ENCODE measurements around the gene C3.
A peak's percentile ranks its signal among the peaks of the same experiment; 100 is the strongest.

C3 gene

DNA sequence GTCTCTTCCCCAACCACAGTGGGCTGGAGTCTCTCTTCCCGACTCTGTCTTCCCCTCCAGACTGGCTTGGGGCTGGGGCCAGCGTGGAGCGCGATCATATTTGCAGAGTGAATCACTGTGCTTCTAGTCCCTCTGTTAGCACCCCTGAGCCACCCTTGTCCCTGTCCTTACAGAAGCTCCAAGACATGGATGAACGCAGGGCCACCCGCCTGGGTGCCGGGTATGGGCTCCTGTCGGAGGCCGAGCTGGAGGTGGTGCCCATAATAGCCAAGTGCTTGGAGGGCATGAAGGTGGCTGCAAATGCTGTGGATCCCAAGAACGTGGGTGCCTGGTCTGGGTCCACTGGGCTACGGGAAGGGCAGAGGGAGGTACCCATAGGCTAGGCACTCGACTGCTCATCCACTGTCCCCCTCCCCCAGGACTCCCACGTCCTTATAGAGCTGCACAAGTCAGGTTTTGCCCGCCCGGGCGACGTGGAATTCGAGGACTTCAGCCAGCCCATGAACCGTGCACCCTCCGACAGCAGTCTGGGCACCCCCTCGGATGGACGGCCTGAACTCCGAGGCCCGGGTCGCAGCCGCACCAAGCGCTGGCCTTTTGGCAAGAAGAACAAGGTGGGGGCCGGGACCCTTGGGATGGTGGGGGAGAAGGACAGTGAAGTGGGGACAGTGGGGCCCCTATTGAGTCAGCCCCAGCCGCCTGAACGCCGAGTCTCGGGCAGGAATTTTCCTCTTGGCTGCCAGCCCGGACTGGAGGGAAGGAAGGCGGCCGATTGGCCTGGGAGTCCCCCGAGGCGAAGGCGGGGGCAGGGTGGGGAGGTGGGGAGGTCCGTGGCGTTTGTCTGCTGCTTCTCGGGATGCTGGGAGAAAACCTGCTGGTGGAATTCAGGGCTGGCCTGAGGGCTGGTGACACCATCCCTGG, 24.2 kb upstream of the C3 start:
- DNase-seq: no peak

DNA sequence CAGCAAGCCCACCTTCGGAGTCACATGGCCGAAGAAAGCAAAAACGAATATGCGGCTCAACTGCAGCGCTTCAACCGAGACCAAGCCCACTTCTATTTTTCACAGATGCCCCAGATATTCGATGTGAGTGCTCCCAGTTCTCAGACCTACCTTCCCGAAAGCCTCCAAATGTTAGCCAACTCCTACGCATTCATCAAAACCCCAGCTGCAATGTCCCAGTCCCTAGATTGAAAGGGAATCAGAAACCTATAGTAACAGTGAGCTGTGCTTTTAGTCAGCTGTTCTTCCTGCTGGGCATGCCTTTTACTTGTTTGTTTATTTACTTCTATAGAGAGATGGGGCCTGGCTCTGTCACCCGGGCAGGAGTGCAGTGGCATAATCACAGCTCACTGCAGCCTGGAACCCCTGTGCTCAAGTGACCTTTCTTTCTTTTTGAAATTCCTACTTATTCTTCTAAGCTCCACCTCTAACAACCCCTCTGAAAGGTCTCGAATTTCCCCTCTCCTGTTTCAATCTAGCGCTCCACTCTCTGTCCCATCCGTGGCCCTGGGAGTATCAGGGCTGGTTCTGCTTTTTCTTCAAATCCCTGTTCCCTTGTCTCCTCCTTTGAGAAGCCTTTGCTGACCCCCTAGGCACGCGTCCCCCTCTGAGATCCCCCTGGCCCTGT, 23.4 kb upstream of the C3 start:
- no peak for DNase-seq

DNA sequence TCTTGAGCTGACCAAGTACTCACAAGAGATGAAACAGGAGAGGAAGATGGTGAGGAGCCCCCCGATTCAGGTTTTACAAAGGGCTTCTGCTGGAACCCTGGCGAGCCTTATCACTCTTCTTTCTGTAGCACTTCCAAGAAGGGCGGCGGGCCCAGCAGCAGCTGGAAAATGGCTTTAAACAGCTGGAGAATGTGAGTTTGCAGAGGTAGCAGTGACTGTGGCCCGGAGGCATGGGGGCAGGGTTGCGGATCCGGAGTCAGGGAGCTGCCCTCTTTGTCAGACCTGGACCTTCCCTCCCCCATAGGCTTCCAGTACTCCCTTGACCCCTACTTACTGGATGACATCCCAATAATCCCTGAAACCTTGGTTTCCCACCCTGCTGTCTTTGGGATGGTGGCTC, 22.6 kb upstream of the C3 start:
- DNase-seq: no peak

DNA sequence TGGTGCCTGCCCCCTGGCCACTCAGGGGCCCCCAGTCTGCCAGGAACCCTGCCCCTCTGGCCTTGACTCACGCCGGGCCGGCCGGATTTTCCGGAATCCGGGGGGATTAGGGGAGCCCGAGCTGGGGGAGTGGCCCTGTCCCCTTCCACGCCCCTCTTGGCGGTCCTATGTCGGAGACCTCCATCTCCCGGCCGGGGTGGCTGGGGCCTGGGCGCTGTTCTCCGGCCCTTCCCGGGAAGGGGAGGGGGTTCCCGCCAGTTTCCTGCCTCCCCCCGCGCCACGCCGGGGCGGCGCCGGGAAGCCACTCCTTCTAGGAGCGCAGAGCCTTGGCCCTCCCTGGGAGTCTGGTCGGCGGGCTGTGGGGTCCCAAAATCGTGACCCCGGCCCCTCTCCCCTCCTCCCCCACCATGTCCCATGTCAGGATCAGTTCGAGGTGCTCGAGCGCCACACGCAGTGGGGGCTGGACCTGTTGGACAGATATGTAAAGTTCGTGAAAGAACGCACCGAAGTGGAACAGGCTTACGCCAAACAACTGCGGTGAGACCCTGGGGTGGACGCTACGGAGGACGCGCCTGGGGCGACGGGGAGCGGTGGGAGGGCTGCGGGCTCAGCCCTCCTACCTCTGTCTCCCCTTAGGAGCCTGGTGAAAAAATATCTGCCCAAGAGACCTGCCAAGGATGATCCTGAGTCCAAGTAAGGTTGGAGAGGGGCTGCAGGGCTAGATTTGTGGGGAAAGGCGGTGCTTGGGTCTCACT, 20.3 kb upstream of the C3 start:
- DNase-seq: peak; percentile 25

DNA sequence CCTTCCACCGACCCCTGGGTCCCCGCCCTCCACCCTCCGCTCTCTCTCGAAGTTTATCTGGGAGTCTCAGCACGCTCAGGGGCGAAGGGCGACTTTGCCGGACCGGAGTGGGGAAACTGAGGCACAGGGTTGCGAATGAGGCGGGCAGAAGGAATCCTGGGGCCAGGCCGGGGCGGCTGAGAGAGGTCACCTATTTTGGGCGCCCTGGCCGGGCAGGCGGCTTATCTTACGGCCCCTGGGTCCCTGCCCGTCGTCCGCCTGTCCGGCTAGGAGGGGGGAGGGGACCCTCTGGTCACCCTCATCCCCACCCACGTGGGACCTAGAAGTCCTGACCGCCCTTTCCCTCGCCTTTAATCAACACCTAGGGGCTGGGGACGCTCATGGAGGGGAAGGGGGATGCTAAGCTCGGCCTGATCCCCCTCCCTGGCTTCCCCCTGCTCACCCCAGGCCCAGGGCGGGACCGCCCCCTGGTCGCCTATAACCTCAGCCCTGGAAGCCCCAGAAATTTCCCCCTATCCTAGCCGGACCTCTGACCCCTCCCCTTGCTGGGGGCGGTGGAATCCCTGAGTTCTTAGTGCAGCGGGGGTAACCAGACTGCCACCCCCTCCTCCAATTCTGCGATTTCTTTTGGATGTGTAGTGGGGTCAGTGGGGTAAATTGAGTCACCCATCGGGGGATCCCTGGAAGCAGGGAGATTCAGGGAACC, 19.6 kb upstream of the C3 start:
- peak; percentile 9 for DNase-seq

DNA sequence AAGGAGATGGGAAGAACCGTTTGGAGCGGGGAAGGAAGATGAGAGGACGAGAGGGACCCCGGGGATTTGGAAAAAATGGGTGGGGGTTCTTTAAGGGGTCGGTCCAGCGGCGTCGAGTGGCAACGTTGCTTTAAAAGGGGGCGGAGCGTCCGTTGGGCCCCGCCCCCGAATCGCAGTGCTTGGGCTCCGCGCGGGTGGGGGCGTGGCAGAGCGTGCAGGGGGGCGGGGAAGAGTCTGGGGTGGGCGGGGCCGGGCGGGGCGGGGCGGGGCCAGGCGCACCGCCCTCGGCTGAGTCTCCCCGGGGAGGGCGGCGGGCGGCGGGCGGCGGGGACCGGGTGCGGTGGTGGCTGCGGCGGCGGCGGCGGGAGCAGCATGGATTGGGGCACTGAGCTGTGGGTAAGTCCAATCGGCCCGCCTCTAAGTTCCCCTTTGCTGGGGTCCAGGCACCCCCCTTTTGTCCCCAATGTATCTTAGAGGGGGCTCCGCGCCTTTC, 19.0 kb upstream of the C3 start, which contains the start of gene TRIP10:
TSS of gene TRIP10 (plus strand) at position 291 of the 493 bp plus-strand sequence. CDS start at position 373, 82 bp downstream.
- DNase-seq: peak; percentile 84

DNA sequence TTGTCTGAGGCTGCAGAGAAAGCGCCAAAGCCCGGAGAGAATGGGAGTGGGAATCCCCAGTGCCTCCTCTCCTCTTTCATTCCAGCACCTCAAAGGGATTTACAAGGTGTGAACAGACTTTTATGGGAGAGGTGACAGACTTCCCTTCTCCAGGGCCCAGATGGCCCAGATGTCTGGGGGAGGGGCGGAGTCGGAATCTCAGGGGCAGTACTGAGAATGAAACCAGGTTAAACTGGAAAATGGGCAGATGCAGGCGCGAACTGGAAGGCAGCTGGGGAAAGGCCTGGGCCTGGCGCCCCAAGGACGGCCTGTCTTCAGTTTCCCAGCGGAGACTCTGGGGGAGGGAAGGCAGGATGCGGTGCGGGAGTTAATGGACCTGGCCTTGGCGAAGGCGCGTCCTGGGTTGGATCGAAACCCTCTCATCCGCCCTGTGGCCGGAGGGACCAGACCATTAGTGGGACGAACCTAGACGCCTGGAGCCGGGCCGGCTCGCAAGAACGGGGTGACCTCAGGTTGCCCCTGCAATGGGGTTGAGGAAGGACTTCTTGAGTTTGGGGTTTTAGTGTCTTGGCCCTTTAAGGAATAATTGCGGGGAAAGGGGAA, 18.4 kb upstream of the C3 start:
- DNase-seq: peak; percentile 26

DNA sequence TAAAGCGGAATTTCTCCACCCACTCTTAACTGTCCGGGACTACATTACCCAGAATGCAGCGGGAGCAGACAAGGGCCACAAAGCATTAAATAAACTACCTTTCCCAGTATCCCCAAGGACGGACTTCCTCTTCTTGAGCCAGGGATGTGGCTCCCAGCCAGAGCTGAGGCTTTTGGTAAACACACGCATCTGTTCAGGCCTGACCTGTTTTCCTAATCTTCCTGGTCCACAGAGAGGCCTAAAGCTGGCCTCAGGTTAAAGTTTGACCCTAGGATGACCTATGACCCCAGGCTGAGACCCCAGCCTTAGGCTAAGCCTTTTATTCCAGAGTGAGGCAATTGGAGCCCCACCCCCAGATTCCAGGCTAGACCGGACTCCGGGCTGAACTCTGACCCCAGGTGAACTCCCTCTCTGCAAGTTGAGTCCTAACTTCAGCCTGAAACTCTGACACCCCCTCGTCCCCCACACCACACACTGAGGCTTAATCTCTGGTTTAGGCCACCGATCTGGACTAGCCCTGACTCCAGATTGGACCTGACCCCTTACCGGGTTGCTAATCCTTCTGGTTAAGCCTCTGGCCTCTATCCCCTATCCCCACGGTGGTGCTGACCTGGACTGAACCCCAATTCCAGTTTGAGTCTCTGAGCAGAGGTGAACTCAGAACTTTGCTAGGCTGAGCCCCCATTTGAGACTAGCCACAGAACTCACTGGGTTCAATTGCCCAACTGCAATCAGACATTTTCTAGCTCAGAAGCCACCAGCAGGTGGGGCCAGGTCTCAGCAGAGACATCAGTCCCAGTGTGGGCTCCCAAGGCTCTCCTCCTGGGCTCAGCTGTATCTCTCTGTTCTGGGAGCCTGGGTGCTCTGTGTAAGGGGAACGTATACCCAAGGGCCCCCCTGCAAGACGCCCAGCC, 17.7 kb upstream of the C3 start:
- peak; percentile 83 for DNase-seq

DNA sequence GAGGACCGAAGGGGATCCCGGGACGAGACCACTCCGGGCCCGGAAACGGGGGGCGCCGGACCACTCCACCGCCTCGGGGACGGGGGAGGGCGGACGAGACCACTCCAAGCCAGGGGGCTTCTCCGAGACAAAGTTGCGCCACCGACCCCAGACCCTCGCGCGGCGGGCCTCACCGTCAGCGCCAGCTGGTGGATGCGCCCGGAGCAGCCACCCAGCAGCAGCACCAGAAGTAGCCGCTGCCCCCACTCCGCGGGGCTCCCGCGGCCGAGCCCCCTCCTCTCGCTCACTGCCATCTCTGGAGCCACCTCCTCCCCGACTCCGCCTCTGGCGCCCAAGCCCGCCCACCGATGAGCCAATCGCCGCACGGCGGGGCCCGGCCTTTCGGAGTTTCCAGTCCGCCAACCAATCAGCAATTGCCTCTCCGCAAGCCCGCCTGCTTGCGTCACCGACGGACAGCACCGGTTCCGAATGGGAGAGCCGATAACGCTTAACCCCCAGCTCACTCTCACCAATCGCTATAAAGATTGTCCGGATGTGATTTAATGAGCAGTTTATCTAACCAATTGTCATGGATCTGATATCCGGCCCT, 16.9 kb upstream of the C3 start, which contains the start of gene GPR108:
TSS of gene GPR108 (minus strand) at position 297 of the 589 bp plus-strand sequence. CDS start at position 293, 4 bp downstream.
- DNase-seq: peak; percentile 99

DNA sequence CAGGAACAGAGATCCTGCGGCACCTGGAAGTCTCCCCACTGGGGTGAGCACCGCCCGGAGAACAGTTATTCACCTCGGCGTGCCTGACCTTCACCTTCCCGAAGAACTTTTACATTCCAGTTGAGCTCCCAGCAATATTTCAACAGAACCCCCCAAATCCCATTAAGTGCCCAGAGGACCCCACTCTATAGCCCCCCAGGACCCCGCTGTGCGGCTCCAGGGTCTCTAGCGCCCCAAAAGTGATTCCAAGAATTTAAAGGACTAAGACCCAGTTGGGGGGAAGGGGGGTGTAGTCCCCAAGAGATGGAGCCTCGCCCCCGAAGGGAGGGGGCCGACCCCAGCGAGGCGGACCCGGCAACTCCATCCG, 16.4 kb upstream of the C3 start:
- DNase-seq: no peak

DNA sequence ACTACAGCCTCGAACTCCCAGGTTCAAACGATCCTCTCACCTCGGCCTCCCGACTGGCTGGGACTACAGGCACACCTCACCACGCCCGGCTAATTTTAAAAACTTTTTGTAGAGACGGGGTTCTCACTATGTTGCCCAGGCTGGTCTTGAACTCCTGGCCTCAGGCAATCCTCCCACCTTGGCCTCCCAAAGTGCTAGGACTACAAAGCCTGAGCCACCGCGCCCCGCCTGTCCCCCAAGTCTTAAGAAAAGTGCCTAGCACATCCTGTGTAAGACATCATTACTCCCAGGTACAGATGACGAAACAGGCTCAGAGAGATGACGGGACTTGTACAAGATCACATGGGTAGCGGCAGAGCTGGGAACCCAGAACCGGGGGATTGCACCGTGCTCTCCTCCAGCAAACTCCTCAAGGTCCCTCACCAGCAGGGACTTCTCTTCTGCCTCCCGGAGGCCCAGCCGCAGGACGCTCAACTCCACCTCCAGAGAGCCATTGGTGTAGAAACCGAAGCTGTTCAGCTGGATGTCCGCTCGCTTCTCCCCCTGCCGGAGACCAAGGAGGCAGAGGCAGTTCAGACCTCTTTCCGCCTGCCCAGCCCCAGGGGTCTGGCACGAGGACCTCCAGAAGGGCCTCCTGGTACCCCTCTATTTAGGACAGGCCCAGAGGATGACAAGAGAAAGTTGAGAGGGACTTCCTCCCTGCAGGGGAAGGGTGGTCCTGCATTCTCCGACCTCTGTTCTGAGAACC, 15.9 kb upstream of the C3 start:
- peak; percentile 70 for DNase-seq

DNA sequence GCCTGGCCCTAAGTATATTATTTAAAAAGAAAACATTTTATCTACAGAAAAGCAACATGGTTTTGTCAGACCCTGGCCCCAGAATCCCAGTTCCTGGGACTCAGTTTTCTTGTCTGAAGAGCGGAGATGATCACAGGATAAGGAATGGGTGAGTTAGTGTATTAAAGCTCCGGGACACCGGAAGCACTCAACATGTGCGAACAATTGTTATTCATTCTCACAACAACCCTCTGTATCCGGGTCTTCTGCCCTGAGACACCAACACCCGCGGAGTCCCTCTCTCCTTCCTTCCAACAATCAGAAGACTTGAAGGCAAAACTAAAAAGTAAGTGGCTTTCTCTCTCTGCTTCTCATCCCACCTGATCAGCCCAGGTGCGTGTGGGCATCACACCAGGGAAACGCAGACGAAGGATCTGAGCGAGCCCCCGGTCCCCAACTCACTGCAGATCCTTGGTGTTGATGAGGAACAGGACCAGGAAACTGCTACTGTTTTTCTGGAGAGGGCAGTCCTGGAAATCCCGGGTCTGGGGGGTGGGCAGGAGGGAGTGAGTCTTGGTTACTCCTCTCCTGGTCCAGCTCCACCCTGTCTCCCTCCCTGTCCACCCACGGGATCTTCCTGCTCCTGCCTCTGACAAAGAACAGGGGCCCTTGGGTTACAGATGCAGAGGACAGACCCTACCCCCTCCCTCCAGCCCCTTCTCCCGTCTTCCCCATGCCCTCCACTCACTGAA, 14.9 kb upstream of the C3 start:
- DNase-seq: no peak

DNA sequence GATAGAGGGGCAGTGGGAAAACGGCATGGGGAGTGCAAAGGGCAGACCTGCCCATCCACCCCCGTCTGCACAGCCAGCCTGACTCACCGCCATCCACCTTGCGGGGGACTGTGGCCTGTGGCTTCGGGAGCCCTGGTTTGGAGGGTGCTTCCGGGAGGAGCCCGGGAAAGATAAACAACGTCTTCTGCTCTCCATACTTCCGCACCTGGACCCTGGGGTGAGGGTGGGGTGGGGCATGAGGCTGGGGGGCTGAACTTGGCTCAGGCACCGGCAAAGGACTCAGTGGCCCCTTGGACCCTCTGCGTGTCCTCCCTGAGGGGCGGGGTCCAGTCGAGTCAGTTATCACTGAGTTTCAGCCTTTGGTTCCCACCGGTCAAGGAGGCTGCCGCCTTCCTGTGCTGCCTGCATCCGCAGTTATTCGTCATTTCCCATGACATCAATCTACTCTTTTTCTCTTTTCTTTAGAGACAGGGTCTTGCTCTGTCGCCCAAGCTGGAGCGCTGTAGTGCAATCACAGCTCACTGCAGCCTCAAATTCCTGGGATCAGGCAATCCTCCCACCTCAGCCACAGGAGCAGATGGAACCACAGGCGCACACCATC, 13.7 kb upstream of the C3 start:
- no peak for DNase-seq

DNA sequence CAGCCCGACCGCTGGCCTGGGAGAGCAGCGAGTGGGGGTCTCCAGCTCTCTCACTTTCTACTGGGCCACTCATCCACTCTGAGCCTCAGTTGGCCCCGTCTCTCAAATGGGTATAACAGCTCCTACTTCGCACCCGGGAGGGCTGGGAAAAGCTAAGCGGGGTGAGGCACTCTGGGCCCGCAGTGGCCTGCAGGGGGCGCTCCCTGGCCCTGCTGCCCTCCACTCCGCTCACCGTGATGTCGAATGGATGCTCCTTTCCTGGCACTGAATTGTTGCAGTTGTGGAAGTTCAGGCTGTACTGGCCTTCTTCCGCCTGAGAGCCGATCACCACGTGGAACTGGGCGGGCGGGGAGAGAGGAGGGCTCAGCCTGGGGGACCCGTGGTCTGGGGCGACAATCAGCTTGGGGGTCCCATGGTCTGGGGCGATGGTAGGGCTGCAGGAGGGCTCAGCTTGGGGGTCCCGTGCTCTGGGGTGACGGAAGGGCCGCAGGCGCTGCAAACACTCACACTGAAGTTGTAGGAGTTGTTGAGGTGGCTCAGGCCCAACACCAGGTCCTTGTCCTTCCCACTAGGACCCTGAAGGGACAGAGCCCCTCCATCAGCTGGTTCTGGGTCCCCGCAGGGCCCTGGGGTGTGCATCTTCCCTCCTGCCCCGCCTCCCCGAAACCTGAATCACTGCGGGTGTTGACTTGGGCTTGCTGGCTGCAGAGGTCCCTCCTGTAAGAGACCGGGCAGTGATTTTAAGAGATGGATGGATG, 13.1 kb upstream of the C3 start:
- DNase-seq: no peak

DNA sequence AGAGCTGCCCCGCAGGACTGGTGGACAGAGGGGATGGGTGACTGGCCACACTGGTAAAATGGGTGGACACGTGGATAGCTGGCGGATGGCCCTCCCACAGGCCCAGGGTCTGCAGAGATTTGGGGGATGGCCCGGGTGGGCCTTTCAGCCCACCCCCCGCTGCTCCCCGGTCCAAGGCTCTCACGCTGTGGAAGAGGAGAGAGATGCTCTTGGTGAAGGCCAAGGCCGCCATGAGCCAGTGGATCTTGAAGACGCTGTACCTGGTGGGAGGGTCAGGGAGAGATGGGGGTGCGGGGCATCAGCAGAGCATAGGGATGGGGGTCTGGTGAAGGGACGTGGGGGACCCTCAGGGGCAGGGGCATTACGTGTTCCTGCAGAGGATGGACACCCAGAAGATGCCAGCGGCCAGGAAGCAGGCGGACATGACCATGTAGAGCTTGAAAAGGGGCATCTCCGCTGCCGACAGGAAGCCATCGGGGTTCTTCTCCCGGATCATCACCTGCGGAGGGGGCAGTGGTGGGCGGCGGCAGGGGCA, 12.4 kb upstream of the C3 start:
- no peak for DNase-seq

DNA sequence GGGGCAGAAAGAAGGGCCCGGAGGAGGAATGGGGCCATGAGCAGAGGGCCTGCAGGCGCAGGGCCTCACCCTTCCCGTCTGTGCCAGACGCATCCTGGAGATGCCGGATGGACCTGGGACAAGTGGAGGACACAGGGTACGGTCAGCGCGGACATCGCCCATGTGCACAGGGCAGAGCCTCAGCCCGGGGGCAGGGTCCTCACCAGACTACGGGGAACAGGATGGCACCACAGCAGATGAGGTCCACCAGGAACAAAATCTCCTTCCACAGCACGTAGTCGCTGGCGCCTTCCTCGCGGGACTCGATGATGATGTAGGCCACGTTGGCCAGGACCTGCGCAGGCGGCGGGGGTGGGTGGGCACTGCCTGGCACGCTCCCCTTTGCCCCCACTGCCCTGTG, 11.4 kb upstream of the C3 start:
- no peak for DNase-seq

DNA sequence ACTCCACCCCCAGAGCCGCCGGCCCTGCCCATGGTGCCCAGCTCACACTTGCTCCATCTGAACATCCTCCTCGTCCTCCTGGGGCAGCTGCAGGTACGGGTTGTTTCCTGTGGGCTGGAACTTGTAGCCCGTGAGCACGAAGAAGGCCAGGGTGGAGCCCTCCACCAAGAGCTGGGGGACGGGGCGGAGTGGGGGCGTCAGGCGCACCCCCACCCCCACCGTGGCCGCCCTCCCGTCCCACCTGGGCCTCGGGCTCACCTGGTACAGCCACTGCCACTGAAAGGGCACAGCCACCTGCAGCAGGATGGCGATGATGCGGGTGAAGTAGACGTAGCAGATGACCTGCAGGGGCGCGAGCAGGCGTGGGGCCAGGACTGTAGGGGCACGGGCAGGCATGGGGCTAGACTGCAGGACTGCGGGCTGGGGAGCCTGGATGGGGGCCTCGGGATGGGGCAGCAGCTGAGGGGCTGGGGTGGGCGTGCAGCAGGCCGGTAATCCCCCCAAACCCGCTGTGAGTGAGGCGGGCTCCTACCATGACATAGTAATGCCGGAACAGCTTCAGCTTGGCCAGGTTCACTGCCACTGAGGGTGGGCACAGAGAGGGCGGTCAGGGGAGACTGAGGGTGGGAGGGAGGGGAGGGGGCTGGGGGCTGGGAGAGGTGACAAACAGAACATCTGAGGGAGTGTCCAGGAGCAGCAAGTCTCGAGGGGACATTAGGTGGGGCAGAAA, 10.7 kb upstream of the C3 start:
- DNase-seq: no peak
